ENCODE data around the gene DNASE2B. TPM values are rescaled to one million over a fixed set of nuclear protein-coding genes. Genes with fewer than 3 reads are reported as not detected.

The DNASE2B gene
- total and polyA plus RNA-seq, 2 donors (not counting 3 experiments of a cell fraction or from before 2014, with no cell fraction given), result not detected

- dilution Hi-C loops (cut with MboI; ENCODE audit: extremely low pct_ligation_motif_present, low sequenced_read_pairs) (no loop called here), intact Hi-C loops (cut with micrococcal nuclease) (loop anchor here (2.0 kb wide), 1 partner anchor 16 kb away; no protein-coding TSS in a partner anchor)
- Histone ChIP-seq H3K4me3 (replicated peaks in 1 of 3; ENCODE audit: insufficient read depth in 1 of 3, low read depth in 1 of 3, low read length in 3 of 3) (no peak overlapping the region), H3K4me1 (ENCODE audit: control insufficient read depth, extremely low read depth, insufficient read depth, low read length) (peaks cover 28% of the 10 kb centered on the region), H4K20me1 (replicated peaks; ENCODE audit: control insufficient read depth, extremely low read depth, insufficient read depth, low read length) (no peaks in the 10 kb centered on the region), H3K79me2 (ENCODE audit: control insufficient read depth, insufficient read depth, low read length) (no peaks in the 10 kb centered on the region), H3K4me2 (ENCODE audit: insufficient read depth, low read length) (no peak overlapping the region), H3K9me1 (replicated peaks; ENCODE audit: control insufficient read depth, extremely low read depth, insufficient read depth, low read length) (no peaks in the 10 kb centered on the region), H3K27me3 (ENCODE audit: control insufficient read depth in 2 of 2, insufficient read depth in 2 of 2, low read length in 2 of 2) (no peaks in the 10 kb centered on the region), H3K36me3 (ENCODE audit: control insufficient read depth in 2 of 2, extremely low read depth in 1 of 2, insufficient read depth in 2 of 2, low read length in 2 of 2) (no peaks in the 10 kb centered on the region), H3K27ac (ENCODE audit: insufficient read depth, low read depth, low read length) (peak overlapping the region; percentile 97), H3K9me3 (replicated peaks; ENCODE audit: control insufficient read depth, insufficient read depth, low read length) (no peaks in the 10 kb centered on the region), H2AFZ (ENCODE audit: low read depth, low read length) (peak overlapping the region; percentile 40), H3K9ac (replicated peaks; ENCODE audit: extremely low read depth, insufficient read depth, low read length) (peak overlapping the region; percentile 68)
- ChIA-PET CTCF (no interaction called here), POLR2A (no interaction called here)
- no TSS peak for BruUV-seq (replicated peaks)
- FAIRE-seq, result no peak
- TF ChIP-seq MYC (IDR thresholded peaks at IDR 0.05; ENCODE audit: low read depth, low read length) (no peak), GATA2 (IDR thresholded peaks at IDR 0.05; ENCODE audit: insufficient read depth, insufficient read length, low read depth, low read length) (no peak), MAX (IDR thresholded peaks at IDR 0.05; ENCODE audit: insufficient read depth, insufficient read length) (no peak), JUN (IDR thresholded peaks at IDR 0.05; ENCODE audit: borderline replicate concordance, insufficient read depth, insufficient read length, low read depth) (no peak), POLR2A (IDR thresholded peaks at IDR 0.05; ENCODE audit: low read depth, low read length) (no peak), FOS (IDR thresholded peaks at IDR 0.05; ENCODE audit: borderline replicate concordance, insufficient read depth, low read length) (no peak)
- DNase-seq (ENCODE audit: low read depth, low spot score), result no peak
Measured at GRCh38 chr1:84366786-84367185, 31.5 kb upstream of the DNASE2B start.

GRCh38 chr1:84367219-84367618 lies 31.1 kb upstream of the DNASE2B start:
- DNase-seq (ENCODE audit: low read depth, low spot score), result no peak
- Histone ChIP-seq H3K27ac (ENCODE audit: insufficient read depth, low read depth, low read length) (peak overlapping the region; percentile 97), H3K27me3 (ENCODE audit: control insufficient read depth in 2 of 2, insufficient read depth in 2 of 2, low read length in 2 of 2) (no peaks in the 10 kb centered on the region), H3K9me1 (replicated peaks; ENCODE audit: control insufficient read depth, extremely low read depth, insufficient read depth, low read length) (no peaks in the 10 kb centered on the region), H3K36me3 (ENCODE audit: control insufficient read depth in 2 of 2, extremely low read depth in 1 of 2, insufficient read depth in 2 of 2, low read length in 2 of 2) (no peaks in the 10 kb centered on the region), H4K20me1 (replicated peaks; ENCODE audit: control insufficient read depth, extremely low read depth, insufficient read depth, low read length) (no peaks in the 10 kb centered on the region), H3K79me2 (ENCODE audit: control insufficient read depth, insufficient read depth, low read length) (no peaks in the 10 kb centered on the region), H3K9ac (replicated peaks; ENCODE audit: extremely low read depth, insufficient read depth, low read length) (no peak overlapping the region), H2AFZ (ENCODE audit: low read depth, low read length) (no peak overlapping the region), H3K4me1 (ENCODE audit: control insufficient read depth, extremely low read depth, insufficient read depth, low read length) (peaks cover 28% of the 10 kb centered on the region), H3K4me2 (ENCODE audit: insufficient read depth, low read length) (no peak overlapping the region), H3K4me3 (replicated peaks in 1 of 3; ENCODE audit: insufficient read depth in 1 of 3, low read depth in 1 of 3, low read length in 3 of 3) (no peak overlapping the region), H3K9me3 (replicated peaks; ENCODE audit: control insufficient read depth, insufficient read depth, low read length) (no peaks in the 10 kb centered on the region)
- TF ChIP-seq MAX (IDR thresholded peaks at IDR 0.05; ENCODE audit: insufficient read depth, insufficient read length) (no peak), GATA2 (IDR thresholded peaks at IDR 0.05; ENCODE audit: insufficient read depth, insufficient read length, low read depth, low read length) (no peak), POLR2AphosphoS5 (IDR thresholded peaks at IDR 0.05; ENCODE audit: insufficient read depth, low read depth, low read length) (no peak), EZH2 (IDR thresholded peaks at IDR 0.05; ENCODE audit: borderline replicate concordance, low read depth, low read length, severe bottlenecking) (no peak), JUN (IDR thresholded peaks at IDR 0.05; ENCODE audit: borderline replicate concordance, insufficient read depth, insufficient read length, low read depth) (no peak), POLR2A (IDR thresholded peaks at IDR 0.05; ENCODE audit: low read depth, low read length) (no peak), MYC (IDR thresholded peaks at IDR 0.05; ENCODE audit: low read depth, low read length) (no peak), FOS (IDR thresholded peaks at IDR 0.05; ENCODE audit: borderline replicate concordance, insufficient read depth, low read length) (no peak), CTCF (IDR thresholded peaks at IDR 0.05; ENCODE audit: extremely low read depth in 1 of 2, insufficient read depth in 1 of 2, low read depth in 1 of 2, low read length in 2 of 2) (no peak)
- dilution Hi-C loops (cut with MboI; ENCODE audit: extremely low pct_ligation_motif_present, low sequenced_read_pairs), result no loop called here
- CTCF ChIA-PET, result no interaction called here
- no peak for FAIRE-seq
- POLR2A ChIA-PET, result no interaction called here
- intact Hi-C loops (cut with micrococcal nuclease), result loop anchor here (2.0 kb wide), 1 partner anchor 16 kb away; no protein-coding TSS in a partner anchor
- no TSS peak for BruUV-seq (replicated peaks)
